Osteoblast (primary cell): ENCODE data around the gene HOXB6. TPM values are rescaled to one million over a fixed set of nuclear protein-coding genes. Genes with fewer than 3 reads are reported as not detected.

Experiments
- DNase-seq: peaks from one replicate; pipeline ENCODE4 v3.0.0; 2011; ENCODE audit warnings: low spot score, mixed read lengths; ENCODE audit not compliant: insufficient read length; ENCODE audit errors: missing footprints
- H2AFZ ChIP-seq: 2 replicates; pipeline ENCODE4 v1.6.0; 2011; ENCODE audit warnings: mild to moderate bottlenecking, low read length
- H3K27ac ChIP-seq: 2 replicates; pipeline ENCODE4 v1.5.1; 2011; ENCODE audit warnings: mild to moderate bottlenecking, low read depth, low read length, moderate library complexity
- H3K27me3 ChIP-seq: 2 replicates; pipeline ENCODE4 v1.6.0; 2012; ENCODE audit warnings: mild to moderate bottlenecking, control low read depth, inconsistent platforms, low read length, moderate library complexity; ENCODE audit not compliant: insufficient read depth
- H3K36me3 ChIP-seq: 2 replicates; pipeline ENCODE4 v1.5.1; 2011; ENCODE audit warnings: mild to moderate bottlenecking, low read length, control low read depth, moderate library complexity; ENCODE audit not compliant: insufficient read depth
- H3K4me1 ChIP-seq: 2 replicates; pipeline ENCODE4 v1.5.1; 2011; ENCODE audit warnings: mild to moderate bottlenecking, low read length, control low read depth, moderate library complexity; ENCODE audit not compliant: insufficient read depth
- H3K4me2 ChIP-seq: 2 replicates; pipeline ENCODE4 v1.6.0; 2011; ENCODE audit warnings: mild to moderate bottlenecking, low read length; ENCODE audit not compliant: insufficient read depth
- H3K4me3 ChIP-seq: fragments of 200-600 bp; sonication (generic); 3 replicates; pipeline ENCODE4 v1.5.1; 2012; ENCODE audit warnings: mild to moderate bottlenecking, low read length, inconsistent platforms; ENCODE audit not compliant: insufficient read depth
- H3K79me2 ChIP-seq: 2 replicates; pipeline ENCODE4 v1.6.0; 2012; ENCODE audit warnings: mild to moderate bottlenecking, low read length, control low read depth, inconsistent platforms; ENCODE audit not compliant: insufficient read depth
- H3K9me3 ChIP-seq: 2 replicates; pipeline ENCODE4 v1.5.1; 2011; ENCODE audit warnings: low read depth, low read length, control low read depth
- H4K20me1 ChIP-seq: 2 replicates; pipeline ENCODE4 v1.6.0; 2012; ENCODE audit warnings: mild to moderate bottlenecking, low read length, control low read depth; ENCODE audit not compliant: insufficient read depth
- CTCF ChIP-seq: IDR thresholded peaks from 2 replicates; pipeline ENCODE4 v1.5.1; 2011; ENCODE audit warnings: mild to moderate bottlenecking, low read depth, low read length, moderate library complexity; ENCODE audit errors: extremely low read depth
- total RNA-seq: library from RNA; depleted of rRNA; stranded (reverse); fragments of >200 nt; gene quantifications from 2 replicates; pipeline ENCODE4 v1.2.3, GENCODE V29; 2012

HOXB6 gene
- 0.59 and 0.72 TPM in 2 replicates for total RNA-seq

GRCh38 chr17:48604770-48605329 lies at the start of gene HOXB6:
Gene HOXB6, minus strand, starts transcription at chr17:48604986. Its CDS starts 6,836 bp downstream, at chr17:48598150.
- no peak within 1 kb of the TSS for H3K4me2 ChIP-seq
- no peaks in the 10 kb centered on the region for H3K79me2 ChIP-seq
- DNase-seq: no peak
- H4K20me1 ChIP-seq: peaks cover 3% of the 10 kb centered on the region
- no peak within 1 kb of the TSS for H3K27ac ChIP-seq
- no peaks in the 10 kb centered on the region for H3K9me3 ChIP-seq
- no peaks in the 10 kb centered on the region for H3K4me1 ChIP-seq
- H3K36me3 ChIP-seq: no peaks in the 10 kb centered on the region
- no peak within 1 kb of the TSS for H2AFZ ChIP-seq
- TF ChIP-seq CTCF: no peak
- no peak within 1 kb of the TSS for H3K4me3 ChIP-seq
- H3K27me3 ChIP-seq: peaks cover 98% of the 10 kb centered on the region

GRCh38 chr17:48649741-48650140 lies 45.0 kb upstream of the HOXB6 start:
- Histone ChIP-seq H4K20me1 (no peaks in the 10 kb centered on the region), H3K27ac (no peak overlapping the region), H3K4me1 (peaks cover 3% of the 10 kb centered on the region), H3K9me3 (no peaks in the 10 kb centered on the region), H3K4me2 (no peak overlapping the region), H3K79me2 (no peaks in the 10 kb centered on the region), H3K36me3 (no peaks in the 10 kb centered on the region), H3K4me3 (no peak overlapping the region), H3K27me3 (peaks cover 60% of the 10 kb centered on the region), H2AFZ (no peak overlapping the region)
- DNase-seq: no peak
- TF ChIP-seq CTCF: no peak

GRCh38 chr17:48647963-48648245 lies 43.1 kb upstream of the HOXB6 start:
- Histone ChIP-seq H3K9me3 (no peaks in the 10 kb centered on the region), H3K27ac (no peak overlapping the region), H3K4me1 (peaks cover 3% of the 10 kb centered on the region), H4K20me1 (no peaks in the 10 kb centered on the region), H3K4me2 (peak overlapping the region; percentile 75), H3K79me2 (no peaks in the 10 kb centered on the region), H3K4me3 (no peak overlapping the region), H3K27me3 (peaks cover 77% of the 10 kb centered on the region), H2AFZ (no peak overlapping the region), H3K36me3 (no peaks in the 10 kb centered on the region)
- no peak for DNase-seq
- TF ChIP-seq CTCF: no peak

GRCh38 chr17:48647103-48647962 lies 42.5 kb upstream of the HOXB6 start:
- H3K9me3 ChIP-seq: no peaks in the 10 kb centered on the region
- peak overlapping the region; percentile 41 for H2AFZ ChIP-seq
- DNase-seq: peak; percentile 84
- H3K4me2 ChIP-seq: peak overlapping the region; percentile 75
- H3K4me3 ChIP-seq: peak overlapping the region; percentile 51
- no peak for TF ChIP-seq CTCF
- H4K20me1 ChIP-seq: no peaks in the 10 kb centered on the region
- H3K36me3 ChIP-seq: no peaks in the 10 kb centered on the region
- peaks cover 78% of the 10 kb centered on the region for H3K27me3 ChIP-seq
- peaks cover 3% of the 10 kb centered on the region for H3K4me1 ChIP-seq
- no peaks in the 10 kb centered on the region for H3K79me2 ChIP-seq
- no peak overlapping the region for H3K27ac ChIP-seq
